ENCODE results near the gene B3GAT3. TPM values are rescaled to one million over a fixed set of nuclear protein-coding genes. Genes with fewer than 3 reads are reported as not detected.

B3GAT3 gene
- total and polyA plus RNA-seq, 2 of the 8 experiments (the other 6 are each of a cell fraction or from before 2014, with no cell fraction given) = 28.0 to 39.0 TPM

DNA sequence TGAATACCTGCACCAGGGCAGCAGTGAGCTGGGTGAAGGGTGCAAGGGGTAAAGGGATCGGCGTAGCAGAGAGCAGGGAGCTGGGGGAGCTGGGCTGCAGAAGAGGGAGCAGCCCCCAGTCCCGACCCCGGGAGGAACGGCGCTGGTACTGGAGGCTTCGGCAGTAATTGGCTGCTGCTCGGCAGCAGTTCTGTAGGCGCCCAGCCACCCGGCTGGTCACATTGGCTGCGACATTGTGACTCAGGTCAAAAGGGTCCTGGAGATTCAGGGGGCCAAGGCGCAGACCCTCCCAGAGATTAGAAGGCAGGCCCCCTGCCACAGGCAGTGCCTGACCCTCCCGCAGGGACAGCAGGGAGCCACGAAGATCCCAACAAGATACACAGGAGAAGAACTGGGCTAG is 45.9 kb downstream of the B3GAT3 start:
- CTCF ChIA-PET (ENCODE audit: partially characterized antibody) = interaction anchor here (0.8 to 2.4 kb wide), 3 partner anchors 13 to 177 kb away, joined by 3 to 15 read pairs (median 4); no protein-coding TSS in a partner anchor
- Histone ChIP-seq H3K27me3 (replicated peaks in 1 of 4; ENCODE audit: control insufficient read depth in 3 of 4, extremely low read depth in 1 of 4, insufficient read depth in 3 of 4, low read length in 3 of 4) (no peaks in the 10 kb centered on the region), H2BK5ac (ENCODE audit: low read depth, low read length) (no peak overlapping the region), H3K18ac (ENCODE audit: extremely low read depth, low read length) (no peak overlapping the region), H3K4me1 (replicated peaks in 1 of 4; ENCODE audit: control insufficient read depth in 3 of 4, insufficient read depth in 4 of 4, low read length in 3 of 4) (peaks cover 0 to 11% (median 7%) of the 10 kb centered on the region in 4 experiments; a peak in 4 of 7 replicates), H4K8ac (ENCODE audit: extremely low read depth, insufficient read depth, low read length) (no peak overlapping the region), H3K36me3 (ENCODE audit: control insufficient read depth in 2 of 4, insufficient read depth in 4 of 4, low read length in 3 of 4) (peaks cover 17 to 35% (median 29%) of the 10 kb centered on the region in 4 experiments), H3K14ac (ENCODE audit: insufficient read length) (no peak overlapping the region), H3K27ac (ENCODE audit: low read depth, low read length) (no peak overlapping the region), H2BK120ac (replicated peaks; ENCODE audit: low read depth, low read length) (no peak overlapping the region), H2BK20ac (ENCODE audit: low read length) (no peak overlapping the region), H4K5ac (ENCODE audit: insufficient read length, low read depth, low read length) (no peak overlapping the region), H2BK15ac (ENCODE audit: low read length) (no peak overlapping the region), H3K9ac (replicated peaks in 1 of 4; ENCODE audit: extremely low read depth in 1 of 4, low read depth in 3 of 4, low read length in 3 of 4) (no peak overlapping the region), H3K79me2 (ENCODE audit: control insufficient read depth in 1 of 2, insufficient read depth in 2 of 2, low read length in 2 of 2) (peaks cover 0 to 28% of the 10 kb centered on the region in 2 experiments), H3K4me3 (ENCODE audit: extremely low read depth in 1 of 4, insufficient read depth in 2 of 4, low read depth in 3 of 4, low read length in 4 of 4) (no peak overlapping the region), H3K4ac (replicated peaks; ENCODE audit: insufficient read length, low read depth, low read length) (no peak overlapping the region), H3K23me2 (ENCODE audit: low read depth, low read length) (peaks cover 13% of the 10 kb centered on the region), H4K91ac (replicated peaks; ENCODE audit: insufficient read length, low read length) (no peak overlapping the region), H2AFZ (ENCODE audit: low read length) (no peak overlapping the region), H3K23ac (ENCODE audit: insufficient read length) (no peak overlapping the region), H3K9me3 (ENCODE audit: insufficient read depth in 2 of 2, low read depth in 1 of 2, low read length in 1 of 2) (no peaks in the 10 kb centered on the region), H2BK12ac (ENCODE audit: low read depth, low read length) (no peak overlapping the region), H4K20me1 (replicated peaks in 1 of 2; ENCODE audit: control insufficient read depth in 1 of 2, insufficient read depth in 2 of 2, low read length in 2 of 2) (peaks cover 0 to 11% of the 10 kb centered on the region in 2 experiments), H3K4me2 (ENCODE audit: insufficient read depth in 1 of 2, low read depth in 2 of 2, low read length in 2 of 2) (no peak overlapping the region), H3K56ac (replicated peaks; ENCODE audit: insufficient read length, low read depth, low read length) (no peak overlapping the region), H2AK5ac (ENCODE audit: low read depth, low read length) (no peak overlapping the region), H3K79me1 (ENCODE audit: low read depth, low read length) (0 out of 2 replicates have a peak, but pooled peaks cover 4% of the 10 kb centered on the region)
- DNase-seq (ENCODE audit: low read depth in 1 of 2, low spot score in 2 of 2) (no peak), FAIRE-seq (no peak)
- POLR2A ChIA-PET (ENCODE audit: partially characterized antibody) = interaction anchor here (1.2 to 20.7 kb wide), 7 partner anchors 13 to 219 kb away, joined by 3 to 336 read pairs (median 21); partner anchors contain the start of genes C11orf98, CSKMT and TUT1
- 91% methylated on average over 14 of the region's 14 CpGs; no CpG with 5 or more reads in 1 of the 2 experiments for WGBS, 2 experiments (ENCODE audit: extremely low coverage in 1 of 2, insufficient coverage in 1 of 2, insufficient read length in 1 of 2, insufficient replicate concordance in 2 of 2, low coverage in 1 of 2, low lambda C conversion rate in 2 of 2, missing lambda C conversion rate in 1 of 2)
- no peak for TF ChIP-seq KDM5A (IDR thresholded peaks at IDR 0.05; ENCODE audit: low read length)

All from H1 (cell line).